ENCODE measurements around the gene RBBP8NL. TPM values are rescaled to one million over a fixed set of nuclear protein-coding genes. Genes with fewer than 3 reads are reported as not detected.
"Not testable (repeated sequence)": the region's sequence is repeated elsewhere in the genome, so short reads cannot be mapped to it uniquely, and the experiment has no call there.

RBBP8NL gene
- total RNA-seq, 1 donor from 2014 or later: not detected

DNA sequence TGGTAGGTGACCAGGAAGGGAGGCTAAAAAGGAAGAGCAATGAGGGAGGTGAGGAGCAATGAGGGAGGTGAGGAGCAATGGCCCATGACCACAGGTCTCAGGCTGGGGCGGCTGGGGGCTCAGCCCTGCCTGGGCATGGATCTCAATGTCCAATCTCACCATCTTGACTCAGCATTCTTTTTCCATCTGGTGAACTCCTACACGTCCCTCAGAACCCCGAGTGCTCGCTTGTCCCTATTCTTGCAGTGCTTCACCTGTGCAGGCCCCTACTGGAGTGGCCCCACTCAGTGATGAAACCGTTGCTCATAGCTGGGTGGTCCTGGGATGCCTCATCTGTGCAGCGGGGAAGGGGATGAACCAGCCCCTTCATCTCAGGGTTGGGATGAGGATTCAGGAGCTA lies 16.9 kb upstream of the RBBP8NL start:
- no peak for DNase-seq (ENCODE audit: low spot score)

DNA sequence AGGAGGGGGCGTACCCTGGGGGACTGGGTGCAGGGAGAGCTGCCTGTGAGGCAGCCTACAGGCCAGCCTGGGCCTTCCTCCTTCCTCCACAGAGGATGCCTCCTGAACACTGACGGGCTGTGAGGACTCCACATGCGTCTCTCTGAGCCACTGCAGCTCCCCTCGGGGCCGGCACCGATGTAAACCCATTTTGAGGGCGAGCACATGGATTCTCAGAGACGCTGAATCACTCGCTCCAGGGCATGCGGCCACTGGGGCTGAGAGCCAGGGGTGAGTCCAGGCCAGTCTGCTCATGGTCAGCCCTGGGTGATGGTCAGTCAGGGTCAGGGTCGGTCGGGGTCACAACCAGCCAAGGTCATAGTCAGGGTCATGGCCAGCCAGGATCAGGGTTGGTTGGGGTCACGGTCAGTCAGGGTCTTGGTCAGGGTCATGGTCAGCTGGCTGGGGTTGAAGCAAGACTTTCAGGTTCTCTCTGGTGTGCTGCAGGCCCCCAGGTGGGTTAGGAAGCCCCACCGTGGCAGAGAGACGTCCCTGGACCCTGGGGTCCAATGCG lies 14.7 kb upstream of the RBBP8NL start:
- no peak for DNase-seq (ENCODE audit: low spot score)

DNA sequence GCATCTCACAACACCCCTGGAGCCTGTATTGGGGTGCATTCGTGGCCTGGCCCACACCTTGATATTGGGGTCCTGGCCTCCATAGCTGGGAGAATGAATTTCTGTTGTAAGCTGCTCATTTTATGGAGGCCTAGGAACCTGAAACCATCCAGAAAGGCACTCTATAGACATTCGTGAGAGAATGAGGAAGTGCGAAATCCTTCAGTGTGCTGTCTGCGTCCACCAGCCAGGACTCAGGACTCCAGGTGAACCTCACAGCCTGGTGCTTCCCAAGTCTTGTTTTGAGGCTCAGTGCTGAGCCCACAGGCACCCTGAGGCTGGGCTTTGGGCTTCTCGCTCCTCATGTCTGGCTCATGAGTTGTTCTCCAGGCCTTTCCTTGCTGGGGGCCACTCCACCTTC lies 11.9 kb upstream of the RBBP8NL start:
- no peak for DNase-seq (ENCODE audit: low spot score)

DNA sequence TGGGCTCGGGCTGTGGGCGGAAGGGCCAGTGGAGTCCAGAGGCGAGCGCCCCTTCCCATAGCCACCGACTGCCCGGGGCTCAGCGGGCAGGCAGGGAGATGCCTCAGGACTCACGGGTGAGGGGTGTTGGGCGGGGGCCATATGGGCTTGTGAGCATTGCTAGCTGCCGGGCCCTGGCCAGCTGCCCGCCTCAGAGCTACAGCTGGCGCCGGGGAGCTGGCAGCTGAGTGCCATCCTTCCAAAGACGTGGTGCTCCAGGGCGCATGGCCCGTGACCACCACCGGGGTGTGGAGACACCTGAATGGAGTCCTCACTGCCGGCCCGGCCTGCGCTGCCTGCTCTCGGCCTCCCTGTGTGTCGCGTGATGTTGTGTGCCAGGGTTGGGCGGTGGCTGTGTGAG lies 10.6 kb upstream of the RBBP8NL start:
- no peak for DNase-seq (ENCODE audit: low spot score)

DNA sequence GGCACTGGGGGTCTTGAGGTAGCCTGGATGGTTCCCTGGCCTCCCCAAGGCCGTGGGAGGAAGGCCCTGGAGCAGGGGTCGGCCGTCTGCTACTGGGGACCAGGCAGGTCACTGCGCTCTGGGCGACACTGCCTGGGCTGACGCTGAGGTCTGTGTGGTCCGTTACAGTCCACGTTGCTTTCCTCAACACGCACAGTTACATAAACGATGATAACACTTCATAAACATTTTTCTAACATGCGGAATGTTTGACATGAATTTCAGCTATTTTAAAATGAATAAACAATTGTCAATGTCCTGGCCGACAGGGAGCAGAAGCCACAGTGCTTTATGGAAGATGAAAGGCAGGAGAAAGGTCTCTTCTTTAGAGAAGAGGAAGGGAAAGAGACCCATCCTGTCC lies 10.2 kb upstream of the RBBP8NL start:
- DNase-seq (ENCODE audit: low spot score): no peak

DNA sequence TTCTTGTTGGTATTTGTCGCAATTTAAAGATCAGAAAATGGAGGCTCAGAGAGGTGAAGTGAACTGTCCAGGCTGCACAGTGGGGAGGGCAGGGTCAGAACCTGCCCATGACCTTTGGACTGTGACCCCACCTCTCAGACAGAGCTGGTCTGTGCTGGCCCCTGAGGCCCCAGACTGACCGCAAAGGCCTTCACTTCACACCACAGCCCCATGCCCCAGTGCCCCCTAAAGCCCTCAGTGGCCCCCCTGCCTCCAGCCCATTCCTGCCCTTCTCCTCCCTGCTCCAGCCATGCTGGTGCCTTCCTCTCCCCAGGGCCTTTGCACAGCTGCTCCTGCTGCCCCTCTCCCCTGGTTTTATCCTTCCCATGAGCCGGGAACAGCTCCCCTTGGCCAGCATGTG lies 9.4 kb upstream of the RBBP8NL start:
- no peak for DNase-seq (ENCODE audit: low spot score)

DNA sequence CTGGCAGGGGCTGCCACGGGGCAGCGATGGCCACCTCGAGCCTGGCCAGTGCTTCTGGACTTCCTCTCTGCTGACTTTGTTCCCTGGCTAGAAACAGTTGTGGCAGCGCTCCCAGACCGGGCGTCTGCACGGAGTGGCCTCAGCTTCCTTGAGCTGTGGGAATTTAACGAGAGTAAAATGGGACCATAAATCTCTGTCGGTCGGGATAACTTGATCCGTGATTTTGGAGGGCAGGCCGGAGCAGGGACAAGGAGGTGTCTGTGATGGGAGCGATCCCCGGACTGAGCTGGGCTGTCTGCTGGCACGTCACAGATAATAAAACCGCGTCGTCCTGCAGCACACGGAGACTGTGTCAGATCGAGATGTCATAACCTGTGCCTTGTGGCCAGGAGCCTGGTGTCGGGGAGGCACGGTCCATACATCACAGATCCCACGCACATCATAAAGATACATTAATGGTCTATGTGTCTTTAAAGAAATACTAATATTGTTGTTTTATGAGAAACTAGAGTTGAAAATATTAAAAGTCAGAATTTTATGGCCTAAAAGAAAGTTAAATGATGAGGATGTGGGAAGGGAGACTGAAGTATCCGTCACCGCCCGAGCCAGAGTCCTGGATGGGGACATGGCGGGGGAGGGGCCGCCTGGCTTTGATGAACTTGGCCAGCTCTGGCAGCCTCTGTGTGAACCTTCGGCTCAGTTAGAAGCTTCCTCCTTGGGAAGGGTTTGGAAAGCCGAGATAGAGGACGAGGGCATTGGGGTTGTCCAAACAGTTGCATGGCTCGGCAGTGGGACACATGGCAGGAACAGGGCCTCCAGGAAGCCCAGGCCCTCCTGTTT lies 6.5 kb upstream of the RBBP8NL start:
- DNase-seq (ENCODE audit: low spot score): peak; percentile 84

DNA sequence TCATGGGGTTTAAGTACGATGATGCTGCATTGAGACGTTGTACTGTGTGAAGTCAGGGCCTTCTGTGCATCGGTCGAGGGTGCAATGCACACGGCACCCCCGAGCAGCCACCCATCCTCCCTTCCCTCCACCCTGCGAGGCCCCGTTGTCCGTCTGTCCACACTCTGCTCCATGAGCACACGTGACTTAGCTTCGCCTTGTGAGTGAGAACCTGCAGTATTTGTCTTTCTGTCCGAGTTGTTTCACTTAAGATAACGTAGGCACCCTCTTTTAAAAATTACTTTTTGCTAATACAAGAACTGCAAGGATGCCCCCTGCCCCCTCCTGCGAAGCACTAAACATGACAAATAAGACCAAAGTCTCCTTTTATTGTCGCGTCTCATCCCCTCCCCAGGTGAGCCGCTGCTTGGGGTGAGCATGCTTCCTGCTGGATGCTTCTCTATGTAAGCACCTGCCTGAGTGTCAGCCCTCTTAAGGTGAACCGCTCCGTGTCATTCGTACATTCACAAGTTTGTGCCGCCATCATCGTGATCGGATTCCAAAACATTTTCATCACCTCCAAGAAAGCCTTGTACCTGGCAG lies 3.6 kb upstream of the RBBP8NL start:
- no peak for DNase-seq (ENCODE audit: low spot score)

DNA sequence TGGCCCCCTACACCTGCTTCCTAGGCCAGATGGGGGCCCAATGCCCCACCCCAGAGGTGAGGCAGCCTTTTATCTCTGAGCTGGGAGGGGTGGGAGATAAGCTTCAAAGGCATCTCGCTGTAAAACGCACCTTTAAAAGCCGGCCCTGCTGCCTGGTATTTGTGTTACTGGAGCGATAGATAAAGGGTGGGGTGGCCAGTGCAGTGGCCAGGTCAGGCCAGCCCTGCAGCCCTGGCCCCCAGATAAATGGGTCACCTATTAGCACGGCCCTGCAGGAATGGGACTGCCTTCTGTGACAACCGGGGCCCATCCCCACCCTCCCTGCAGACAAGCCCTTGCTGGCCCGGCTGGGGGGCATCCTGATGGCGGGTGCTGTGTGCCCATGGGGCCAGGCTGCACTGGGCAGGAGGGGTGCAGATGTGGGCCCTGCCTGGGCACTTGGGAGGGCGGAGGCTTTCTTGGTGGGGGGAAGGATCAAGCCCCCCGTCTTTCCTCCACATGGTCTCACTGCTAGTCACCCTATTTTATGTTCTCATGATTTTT lies 3.0 kb upstream of the RBBP8NL start:
- DNase-seq (ENCODE audit: low spot score): no peak

DNA sequence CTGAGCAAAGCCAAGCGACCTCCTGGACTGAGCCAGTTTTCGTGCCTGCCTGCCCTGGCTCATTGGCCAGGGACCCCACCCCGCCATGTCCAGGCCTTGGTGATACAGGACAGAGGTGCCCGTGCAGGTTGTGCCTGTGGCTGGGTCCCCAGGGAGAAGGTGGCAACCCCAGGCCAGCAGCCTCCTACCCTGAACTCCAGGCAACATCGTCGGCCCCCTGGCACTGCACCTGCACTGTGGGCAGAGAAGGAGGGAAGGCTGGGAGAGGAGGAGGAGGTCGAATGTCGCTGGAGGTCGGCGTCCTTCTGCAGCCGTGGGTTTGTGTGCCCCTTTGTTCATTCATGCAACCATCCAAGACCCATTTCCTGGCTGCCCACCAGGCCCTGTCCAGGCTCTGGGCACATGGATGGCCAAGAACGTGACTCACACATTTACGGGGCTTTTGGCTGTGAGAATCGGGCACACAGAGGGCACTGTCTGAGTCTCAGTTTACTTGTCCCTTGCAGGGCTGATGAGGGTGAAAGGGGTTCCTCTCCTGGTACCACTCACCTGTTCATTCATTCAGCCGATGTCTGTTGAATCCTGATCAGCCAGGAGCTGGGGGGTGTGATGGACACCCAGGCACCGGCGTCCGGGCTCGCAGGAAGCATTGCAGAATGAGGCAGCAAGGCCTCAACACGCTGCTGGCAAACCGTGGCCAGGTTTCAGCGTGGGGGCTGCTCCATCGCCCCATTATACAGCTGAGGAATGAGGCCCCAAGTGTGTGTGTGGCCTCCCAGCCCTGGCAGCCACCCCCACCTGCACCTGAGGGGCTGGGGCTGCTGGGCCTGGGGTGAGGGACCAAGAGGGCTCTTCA lies 2.3 kb upstream of the RBBP8NL start:
- DNase-seq (ENCODE audit: low spot score): no peak

DNA sequence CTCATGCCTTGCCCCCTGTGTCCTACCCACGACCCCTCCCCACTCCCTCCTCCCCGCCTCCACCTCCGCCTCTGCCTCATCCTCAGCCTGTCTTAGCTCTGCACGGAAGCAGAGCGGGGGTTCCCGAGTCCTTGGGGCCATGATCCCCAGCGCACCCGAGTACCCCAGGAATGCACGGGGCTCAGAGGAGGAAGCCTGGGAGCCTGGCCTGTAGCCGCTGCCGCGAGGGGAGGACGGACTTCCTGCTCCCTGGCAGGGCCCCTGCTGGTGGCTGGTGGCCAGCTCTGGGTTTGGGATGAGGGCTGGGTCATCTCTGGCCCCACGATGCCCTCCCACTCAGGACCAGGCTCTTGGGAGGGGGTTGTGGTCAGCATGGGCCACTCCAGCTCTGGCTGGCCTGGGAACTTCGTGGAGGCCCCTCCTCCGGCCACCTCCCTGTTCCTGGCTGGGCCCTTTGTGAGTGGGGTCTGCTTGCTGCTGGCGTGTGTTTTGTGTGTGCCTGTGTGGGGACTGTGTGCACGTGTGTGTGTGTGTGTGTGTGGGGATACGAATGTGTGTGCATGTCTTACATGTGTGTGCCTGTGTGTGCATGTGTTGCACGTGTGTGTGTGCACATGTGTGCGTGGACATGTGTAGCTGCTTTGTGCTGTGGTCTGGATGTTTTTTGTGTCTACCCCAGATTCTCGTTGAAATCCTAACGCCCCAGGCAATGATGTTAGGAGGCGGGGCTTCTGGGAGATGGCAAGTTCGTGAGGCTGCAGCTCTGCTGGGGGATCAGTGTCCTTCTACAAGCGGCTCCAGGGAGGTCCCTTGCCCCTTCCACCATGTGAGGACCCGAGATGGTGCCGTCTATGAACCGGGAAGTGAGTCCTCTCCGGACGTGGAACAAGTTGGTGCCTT lies 1.3 kb upstream of the RBBP8NL start:
- no peak for DNase-seq (ENCODE audit: low spot score)

DNA sequence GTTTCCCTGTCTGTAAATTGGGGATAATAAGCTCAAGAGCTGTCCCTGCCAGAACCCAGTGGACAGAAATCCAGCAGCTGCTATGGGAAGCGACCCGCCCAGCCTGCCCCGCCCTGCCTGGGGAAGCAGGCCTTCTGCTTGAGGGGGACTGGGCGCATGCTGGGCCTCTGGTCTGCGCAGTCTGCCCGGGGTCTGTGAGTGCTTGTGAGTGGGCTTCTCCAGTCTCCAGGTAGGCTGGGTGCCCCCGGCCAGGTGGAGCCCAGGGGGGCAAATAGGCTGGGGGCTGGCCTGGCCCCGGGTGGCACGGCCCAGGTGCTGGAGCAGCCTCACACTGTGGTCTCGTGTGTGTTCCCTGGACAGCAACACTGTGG lies 648 bp upstream of the RBBP8NL start:
- DNase-seq (ENCODE audit: low spot score): no peak

DNA sequence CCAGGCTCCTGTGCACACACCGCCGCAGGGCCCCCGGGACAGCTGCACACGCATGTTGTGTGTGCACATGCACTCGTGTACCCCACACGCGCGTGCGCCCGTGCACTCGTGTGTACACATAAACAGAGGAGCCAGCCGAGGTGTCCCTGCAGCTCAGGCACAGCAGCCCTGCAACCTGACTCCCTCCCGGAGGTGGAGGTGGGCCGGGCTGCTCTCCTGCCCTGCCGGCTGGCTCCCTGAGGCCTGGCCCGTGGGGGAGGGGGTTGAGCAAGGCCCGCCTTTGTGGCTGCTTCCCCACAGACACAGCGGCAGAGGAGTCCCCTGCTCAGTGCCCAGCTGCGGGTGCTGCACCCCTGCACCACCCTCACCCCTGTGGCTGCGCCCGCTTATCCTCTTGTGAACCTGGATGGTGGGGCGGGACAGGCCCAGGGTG lies 624 bp downstream of the RBBP8NL start:
- peak; percentile 17 for DNase-seq (ENCODE audit: low spot score)

DNA sequence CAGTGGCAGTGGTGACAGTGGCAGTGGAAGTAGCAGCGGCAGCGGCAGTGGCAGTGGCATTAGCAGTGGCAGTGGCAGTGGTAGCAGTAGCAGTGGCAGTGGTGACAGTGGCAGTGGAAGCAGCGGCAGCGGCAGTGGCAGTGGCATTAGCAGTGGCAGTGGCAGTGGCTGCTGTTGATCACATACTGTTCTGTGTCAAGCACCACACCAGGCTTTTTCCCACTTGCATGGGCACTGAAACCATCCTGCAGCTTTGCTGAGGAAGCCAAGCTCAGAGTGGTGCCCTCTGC lies 1.3 kb downstream of the RBBP8NL start:
- DNase-seq (ENCODE audit: low spot score): not testable (repeated sequence)

DNA sequence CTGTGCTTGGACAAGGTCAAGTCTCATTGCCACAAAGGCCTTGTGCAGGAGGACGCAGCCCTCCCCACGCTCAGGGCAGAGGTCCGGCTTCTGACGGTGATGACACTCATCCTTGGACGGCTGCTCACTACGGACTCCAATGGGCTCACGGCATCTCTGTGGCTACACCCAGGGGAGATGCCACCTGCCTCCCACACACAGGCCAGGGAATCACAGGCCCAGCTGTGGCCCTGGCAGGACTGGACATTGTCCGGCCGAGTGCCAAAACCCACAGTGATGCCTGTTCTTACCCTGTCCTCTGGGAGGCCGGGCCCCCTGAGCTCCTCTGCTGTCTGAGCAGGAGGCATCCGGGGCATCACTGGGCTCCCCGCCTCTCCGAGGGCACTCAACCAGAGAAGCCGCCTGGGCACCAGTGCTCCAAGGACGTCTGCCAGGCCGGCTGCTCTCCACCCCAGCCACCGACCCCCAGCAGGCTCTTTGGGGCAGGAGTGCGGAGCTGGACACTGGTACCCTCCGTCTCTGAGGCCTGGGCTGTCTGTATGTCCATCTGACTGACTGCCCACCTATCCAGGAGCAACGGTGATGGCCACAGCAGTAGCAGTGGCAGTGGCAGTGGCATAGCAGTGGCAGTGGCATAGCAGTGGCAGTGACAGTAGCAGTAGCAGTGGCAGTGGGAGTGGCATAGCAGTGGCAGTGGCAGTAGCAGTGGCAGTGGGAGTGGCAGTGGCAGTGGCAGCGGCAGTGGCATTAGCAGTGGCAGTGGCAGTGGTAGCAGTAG lies 1.9 kb downstream of the RBBP8NL start:
- DNase-seq (ENCODE audit: low spot score): no peak

DNA sequence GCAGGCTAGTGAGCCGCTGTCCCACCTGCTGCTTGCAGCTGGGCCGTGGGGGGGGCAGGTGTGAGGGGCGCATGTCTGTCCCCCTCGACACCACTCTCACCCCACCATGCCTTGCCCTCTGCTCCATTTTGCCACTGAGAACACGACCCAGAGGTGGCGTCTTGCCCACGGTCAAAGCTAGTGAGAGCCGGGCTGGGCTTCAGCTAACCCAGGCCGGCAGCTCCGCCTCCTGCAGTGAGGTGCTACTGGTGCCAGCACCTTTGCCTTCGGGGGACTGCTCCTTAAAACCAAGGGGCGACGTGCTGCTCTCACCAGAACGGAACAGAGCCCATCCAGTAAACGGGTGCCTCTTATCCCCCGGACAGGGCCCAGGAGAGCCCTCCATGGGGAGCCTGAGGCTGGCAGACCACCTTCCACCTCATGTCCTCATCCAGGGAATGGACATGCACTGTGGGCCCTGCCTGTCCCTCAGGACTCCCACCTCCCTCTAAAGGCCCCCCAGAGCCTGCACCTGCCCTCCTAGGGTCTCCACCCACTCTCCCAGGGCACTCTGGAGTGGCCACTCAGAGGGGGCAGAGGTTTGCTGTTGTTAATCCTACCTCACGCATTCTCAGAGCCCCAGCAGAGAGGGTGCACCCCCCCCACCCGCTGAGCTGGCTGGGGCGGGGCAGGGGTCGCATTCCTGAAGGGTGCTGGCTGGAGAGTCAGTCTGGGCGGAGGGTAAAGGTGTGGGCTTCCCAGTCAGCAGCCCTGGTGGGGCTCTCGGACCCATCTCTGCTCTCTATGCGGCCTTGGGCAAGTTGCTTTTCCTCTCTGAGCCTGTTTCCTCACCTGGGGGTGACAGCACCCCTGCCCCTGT lies 2.9 kb downstream of the RBBP8NL start:
- DNase-seq (ENCODE audit: low spot score): no peak

DNA sequence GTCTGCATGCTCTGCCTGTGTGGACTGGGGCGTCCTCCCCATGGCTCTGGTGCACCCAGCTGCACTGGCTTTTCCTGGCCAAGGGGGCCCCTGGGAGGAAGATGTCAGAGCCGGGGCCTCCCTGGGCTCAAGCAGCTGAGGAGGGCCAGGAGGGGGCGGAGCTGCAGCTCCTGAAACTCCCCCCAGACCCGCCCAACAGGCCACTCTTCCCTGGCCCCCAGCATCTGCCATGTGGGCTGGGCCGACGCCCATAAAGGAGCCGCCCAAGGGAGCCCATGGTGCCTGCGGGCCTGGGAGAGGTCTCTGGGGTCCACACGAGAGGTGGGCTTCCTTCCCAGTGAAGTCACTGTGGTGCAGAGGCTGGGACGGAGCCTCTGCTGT lies 4.0 kb downstream of the RBBP8NL start:
- DNase-seq (ENCODE audit: low spot score): no peak

DNA sequence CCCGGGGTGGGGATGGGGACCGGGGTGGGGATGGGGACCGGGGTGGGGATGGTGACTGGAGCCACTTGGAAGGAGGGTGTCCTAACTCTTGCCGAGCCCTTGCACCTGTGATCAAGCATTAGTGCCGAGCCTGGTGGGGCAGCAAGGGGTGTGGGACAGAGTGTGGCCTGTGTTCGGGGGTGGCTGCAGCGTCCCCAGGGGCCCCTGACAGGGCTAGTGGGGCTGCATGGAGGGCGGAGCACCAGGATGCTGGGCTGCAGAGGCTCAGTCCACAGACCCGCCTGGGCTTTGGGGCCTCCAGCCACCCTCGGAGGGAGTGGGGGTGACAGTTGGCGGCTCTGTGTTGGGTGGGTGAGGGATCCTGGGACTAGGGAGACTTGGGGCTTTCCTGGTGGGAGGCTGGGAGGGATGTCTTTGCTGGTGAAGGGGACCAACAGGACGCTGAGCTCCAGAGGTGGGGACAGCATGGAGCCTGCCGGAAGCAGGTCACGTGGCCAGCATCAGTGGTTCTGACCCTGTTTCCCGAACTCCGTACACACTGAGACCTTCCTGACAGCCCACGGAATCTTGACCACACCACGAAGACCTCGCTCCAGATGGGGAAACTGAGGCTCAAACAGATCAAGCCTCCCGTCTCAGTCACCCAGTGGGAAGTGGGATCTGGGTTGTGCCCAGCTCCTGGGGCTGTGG lies 4.6 kb downstream of the RBBP8NL start:
- DNase-seq (ENCODE audit: low spot score): no peak

DNA sequence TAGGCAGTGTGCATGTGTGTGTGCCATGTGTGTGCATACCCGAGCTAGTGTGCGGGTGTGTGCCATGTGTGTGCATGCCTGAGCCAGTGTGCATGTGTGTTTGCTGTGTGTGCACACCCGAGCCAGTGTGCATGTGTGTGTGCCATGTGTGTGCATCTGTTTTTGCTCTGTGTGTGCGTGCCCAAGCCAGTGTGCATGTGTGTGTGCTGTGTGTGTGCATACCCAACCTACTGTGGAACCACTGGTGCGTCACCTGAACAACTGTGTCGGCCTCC lies 5.7 kb downstream of the RBBP8NL start:
- no peak for DNase-seq (ENCODE audit: low spot score)

Data from umbilical cord (tissue), 2 donors.